H9 (cell line): ENCODE measurements around the gene COMT. TPM values are rescaled to one million over a fixed set of nuclear protein-coding genes. Genes with fewer than 3 reads are reported as not detected.

ENCODE experiments used
- DNase-seq: peaks from one replicate; pipeline ENCODE4 v3.0.0-alpha.2; 2017
- H2AFZ ChIP-seq: one replicate; pipeline ENCODE4 v1.6.1; 2013; ENCODE audit warnings: mild to moderate bottlenecking, low read length, control low read depth, moderate library complexity
- H2AK5ac ChIP-seq: 2 replicates; pipeline ENCODE4 v1.6.1; 2013; ENCODE audit warnings: low read length, control low read depth, mixed read lengths; ENCODE audit not compliant: insufficient read length
- H2BK120ac ChIP-seq: one replicate; pipeline ENCODE4 v1.6.1; 2013; ENCODE audit warnings: low read depth, mild to moderate bottlenecking, low read length, control low read depth, inconsistent platforms; ENCODE audit not compliant: poor library complexity, severe bottlenecking
- H2BK12ac ChIP-seq: 2 replicates; pipeline ENCODE4 v1.6.1; 2013; ENCODE audit warnings: low read length, control low read depth, mixed read lengths, low read depth; ENCODE audit not compliant: insufficient read length
- H2BK15ac ChIP-seq: 2 replicates; pipeline ENCODE4 v1.6.1; 2013; ENCODE audit warnings: low read depth, low read length, control low read depth
- H2BK20ac ChIP-seq: one replicate; pipeline ENCODE4 v1.6.1; 2013; ENCODE audit warnings: low read depth, mild to moderate bottlenecking, low read length, control low read depth, inconsistent platforms; ENCODE audit not compliant: poor library complexity, severe bottlenecking
- H2BK5ac ChIP-seq: 2 replicates; pipeline ENCODE4 v1.6.1; 2013; ENCODE audit warnings: low read length, control low read depth, mixed read lengths; ENCODE audit not compliant: insufficient read length
- H3K14ac ChIP-seq: 2 replicates; pipeline ENCODE4 v1.6.1; 2013; ENCODE audit warnings: low read length, control low read depth; ENCODE audit not compliant: insufficient read depth
- H3K18ac ChIP-seq: 2 replicates; pipeline ENCODE4 v1.6.1; 2013; ENCODE audit warnings: low read depth, mild to moderate bottlenecking, mixed read lengths, low read length, control low read depth; ENCODE audit not compliant: insufficient read length
- H3K23ac ChIP-seq: 2 replicates; pipeline ENCODE4 v1.6.1; 2013; ENCODE audit warnings: low read length, control low read depth, mixed read lengths, low read depth; ENCODE audit not compliant: insufficient read length
- H3K23me2 ChIP-seq: 2 replicates; pipeline ENCODE4 v1.6.1; 2013; ENCODE audit warnings: low read depth, mild to moderate bottlenecking, mixed read lengths, low read length, control low read depth; ENCODE audit not compliant: insufficient read length, poor library complexity, severe bottlenecking
- H3K27ac ChIP-seq: 2 replicates; pipeline ENCODE4 v1.5.1; 2013; ENCODE audit warnings: low read length, control low read depth, mixed read lengths, low read depth; ENCODE audit not compliant: insufficient read length
- H3K27me3 ChIP-seq: 2 replicates; pipeline ENCODE4 v1.6.1; 2013; ENCODE audit warnings: low read length, control low read depth, inconsistent platforms; ENCODE audit not compliant: insufficient read depth
- H3K4ac ChIP-seq: 2 replicates; pipeline ENCODE4 v1.6.1; 2013; ENCODE audit warnings: low read depth, mild to moderate bottlenecking, control low read depth, inconsistent platforms, low read length, moderate library complexity
- H3K4me1 ChIP-seq: 2 replicates; pipeline ENCODE4 v1.6.1; 2013; ENCODE audit warnings: low read length, control low read depth, inconsistent platforms; ENCODE audit not compliant: insufficient read depth
- H3K4me2 ChIP-seq: 2 replicates; pipeline ENCODE4 v1.6.1; 2013; ENCODE audit warnings: low read length, control low read depth, mixed read lengths; ENCODE audit not compliant: insufficient read length, insufficient read depth
- H3K56ac ChIP-seq: 2 replicates; pipeline ENCODE4 v1.6.1; 2013; ENCODE audit warnings: low read depth, mild to moderate bottlenecking, mixed read lengths, low read length, control low read depth; ENCODE audit not compliant: insufficient read length
- H3K79me1 ChIP-seq: 2 replicates; pipeline ENCODE4 v1.6.1; 2013; ENCODE audit warnings: low read depth, mild to moderate bottlenecking, moderate library complexity, low read length, control low read depth, inconsistent platforms; ENCODE audit not compliant: insufficient read depth, poor library complexity, severe bottlenecking
- H3K79me2 ChIP-seq: 2 replicates; pipeline ENCODE4 v1.6.1; 2013; ENCODE audit warnings: low read length, control low read depth, inconsistent platforms; ENCODE audit not compliant: insufficient read depth
- H3K9ac ChIP-seq: 2 replicates; pipeline ENCODE4 v1.6.1; 2013; ENCODE audit warnings: low read length, control low read depth, mixed read lengths; ENCODE audit not compliant: insufficient read length; ENCODE audit errors: extremely low read depth
- H3K9me3 ChIP-seq: one replicate; pipeline ENCODE4 v1.6.1; 2013; ENCODE audit warnings: low read depth, low read length, inconsistent platforms; ENCODE audit not compliant: control insufficient read depth
- H3T11ph ChIP-seq: one replicate; pipeline ENCODE4 v1.6.1; 2013; ENCODE audit warnings: mild to moderate bottlenecking, low read length, control low read depth, inconsistent platforms
- H4K20me1 ChIP-seq: one replicate; pipeline ENCODE4 v1.6.1; 2013; ENCODE audit not compliant: control insufficient read depth, insufficient read length, insufficient read depth
- H4K5ac ChIP-seq: 2 replicates; pipeline ENCODE4 v1.6.1; 2013; ENCODE audit warnings: low read depth, mild to moderate bottlenecking, mixed read lengths, low read length, control low read depth; ENCODE audit not compliant: insufficient read length
- H4K8ac ChIP-seq: replicated peaks from 2 replicates; pipeline ENCODE4 v1.6.1; 2013; ENCODE audit warnings: low read length, control low read depth, mixed read lengths, low read depth; ENCODE audit not compliant: insufficient read length
- H4K91ac ChIP-seq: 2 replicates; pipeline ENCODE4 v1.6.1; 2013; ENCODE audit warnings: low read depth, mild to moderate bottlenecking, moderate library complexity, mixed read lengths, low read length, control low read depth; ENCODE audit not compliant: insufficient read length
- H3K27ac Mint-ChIP-seq, 3 experiments: 2 replicates in 2 of 3; 3 replicates in 1 of 3; pipeline ENCODE4 v1.8.0; 2020 to 2021; ENCODE audit warnings: mixed read lengths in 3 of 3, mild to moderate bottlenecking in 1 of 3, moderate library complexity in 1 of 3
- H3K27me3 Mint-ChIP-seq: 2 replicates; pipeline ENCODE4 v1.8.0; 2021; ENCODE audit warnings: low read depth, mild to moderate bottlenecking, moderate library complexity, mixed read lengths
- H3K36me3 Mint-ChIP-seq, 3 experiments: 2 replicates in 2 of 3; 3 replicates in 1 of 3; pipeline ENCODE4 v1.8.0; 2020 to 2021; ENCODE audit warnings: low read depth in 3 of 3, mixed read lengths in 3 of 3; ENCODE audit not compliant: insufficient read depth in 1 of 3
- H3K4me1 Mint-ChIP-seq, 2 experiments: 2 replicates each; pipeline ENCODE4 v1.8.0; 2020; ENCODE audit warnings: mixed read lengths in 2 of 2
- H3K4me3 Mint-ChIP-seq, 2 experiments: 2 replicates in 1 of 2; 3 replicates in 1 of 2; pipeline ENCODE4 v1.8.0; 2020 to 2021; ENCODE audit warnings: mild to moderate bottlenecking in 2 of 2, mixed read lengths in 2 of 2, moderate library complexity in 1 of 2
- H3K9me3 Mint-ChIP-seq, 2 experiments: 2 replicates in 1 of 2; 3 replicates in 1 of 2; pipeline ENCODE4 v1.8.0; 2020; ENCODE audit warnings: mild to moderate bottlenecking in 2 of 2, mixed read lengths in 2 of 2, moderate library complexity in 1 of 2
- WGBS: extraction: QIAGEN DNeasy Blood & Tissue Kit; methylation state at CpG from one replicate; pipeline ENCODE4 v1.1.7; 2013; ENCODE audit warnings: missing lambda C conversion rate, low lambda C conversion rate, mixed read lengths; ENCODE audit not compliant: insufficient read length; ENCODE audit errors: extremely low coverage; 5-methylcytosine and 5-hydroxymethylcytosine counted together
- total RNA-seq: library from RNA; stranded (reverse); gene quantifications from 2 replicates; pipeline ENCODE4 v1.2.1, GENCODE V29; 2021
- TF ChIP-seq, protein P1 (sequence below): fragments of 200-600 bp; sonication (generic); conservative IDR thresholded peaks from 3 replicates; pipeline ENCODE4 v1.8.0; 2021; ENCODE audit warnings: antibody characterized with exemption, mild to moderate bottlenecking

COMT gene
- total RNA-seq, 1 experiment from 2014 or later: 42.2 TPM

DNA sequence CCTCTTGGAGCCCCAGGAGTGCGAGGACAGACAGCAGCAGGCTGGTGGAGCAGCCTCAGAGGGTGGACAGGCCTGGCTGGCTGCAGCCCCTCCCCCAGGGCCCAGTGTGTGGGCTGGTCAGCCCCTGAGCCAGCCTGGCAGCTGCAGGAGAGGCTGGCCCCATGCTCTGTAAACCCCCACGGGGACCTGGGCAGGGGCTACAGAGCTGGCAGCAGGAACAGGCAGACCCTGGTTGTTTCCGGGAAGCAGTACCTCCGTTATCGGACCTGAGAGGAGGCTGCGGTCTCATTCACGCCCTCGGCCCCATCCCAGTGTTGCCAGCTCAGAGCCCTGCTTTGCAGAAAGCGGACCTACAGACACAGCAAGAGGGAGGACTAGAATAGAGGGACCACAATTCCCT, 38.5 kb upstream of the COMT start:
- Histone ChIP-seq H2BK20ac (no peak overlapping the region), H3K9ac (no peak overlapping the region), H2BK5ac (no peak overlapping the region), H4K5ac (no peak overlapping the region), H2BK15ac (no peak overlapping the region), H2AK5ac (no peak overlapping the region), H3K27ac (no peak overlapping the region), H3T11ph (no peak overlapping the region), H3K18ac (no peak overlapping the region), H3K23ac (no peak overlapping the region), H3K27me3 (no peaks in the 10 kb centered on the region), H3K14ac (no peak overlapping the region; the same call in 1 of the 2 replicates), H2BK12ac (no peak overlapping the region), H3K4ac (no peak overlapping the region), H3K23me2 (no peaks in the 10 kb centered on the region), H4K8ac (no peak overlapping the region), H3K79me2 (no peaks in the 10 kb centered on the region), H4K20me1 (no peaks in the 10 kb centered on the region), H3K56ac (no peak overlapping the region), H2BK120ac (no peak overlapping the region), H3K9me3 (no peaks in the 10 kb centered on the region), H3K79me1 (no peaks in the 10 kb centered on the region), H3K4me2 (no peak overlapping the region), H2AFZ (no peak overlapping the region), H3K4me1 (no peaks in the 10 kb centered on the region; the same call in 1 of the 2 replicates), H4K91ac (no peak overlapping the region)
- H3K27me3 Mint-ChIP-seq: no peaks in the 10 kb centered on the region; the same call in 1 of the 2 replicates
- DNase-seq: peak; percentile 40
- peaks cover 10 to 18% of the 10 kb centered on the region in 2 experiments for H3K4me1 Mint-ChIP-seq
- no peaks in the 10 kb centered on the region; a peak in 1 of 7 replicates for H3K36me3 Mint-ChIP-seq
- H3K9me3 Mint-ChIP-seq: no peaks in the 10 kb centered on the region
- H3K27ac Mint-ChIP-seq: peak overlapping the region in 1 of 3 experiments; percentile 68; a peak in 2 of 7 replicates
- WGBS: no CpG with 5 or more reads among the region's 9 CpGs
- TF ChIP-seq, protein P1, sequence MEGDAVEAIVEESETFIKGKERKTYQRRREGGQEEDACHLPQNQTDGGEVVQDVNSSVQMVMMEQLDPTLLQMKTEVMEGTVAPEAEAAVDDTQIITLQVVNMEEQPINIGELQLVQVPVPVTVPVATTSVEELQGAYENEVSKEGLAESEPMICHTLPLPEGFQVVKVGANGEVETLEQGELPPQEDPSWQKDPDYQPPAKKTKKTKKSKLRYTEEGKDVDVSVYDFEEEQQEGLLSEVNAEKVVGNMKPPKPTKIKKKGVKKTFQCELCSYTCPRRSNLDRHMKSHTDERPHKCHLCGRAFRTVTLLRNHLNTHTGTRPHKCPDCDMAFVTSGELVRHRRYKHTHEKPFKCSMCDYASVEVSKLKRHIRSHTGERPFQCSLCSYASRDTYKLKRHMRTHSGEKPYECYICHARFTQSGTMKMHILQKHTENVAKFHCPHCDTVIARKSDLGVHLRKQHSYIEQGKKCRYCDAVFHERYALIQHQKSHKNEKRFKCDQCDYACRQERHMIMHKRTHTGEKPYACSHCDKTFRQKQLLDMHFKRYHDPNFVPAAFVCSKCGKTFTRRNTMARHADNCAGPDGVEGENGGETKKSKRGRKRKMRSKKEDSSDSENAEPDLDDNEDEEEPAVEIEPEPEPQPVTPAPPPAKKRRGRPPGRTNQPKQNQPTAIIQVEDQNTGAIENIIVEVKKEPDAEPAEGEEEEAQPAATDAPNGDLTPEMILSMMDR: no peak
- no peak overlapping the region for H3K4me3 Mint-ChIP-seq
